Keratinocyte (primary cell): ENCODE data around the gene ZDHHC12. TPM values are rescaled to one million over a fixed set of nuclear protein-coding genes. Genes with fewer than 3 reads are reported as not detected.

Experiments
- DNase-seq: peaks from one replicate; pipeline ENCODE4 v3.0.0-alpha.2; 2011; ENCODE audit warnings: low read depth, missing footprints, low spot score
- FAIRE-seq: peaks from 2 replicates; lab custom pipeline; 2011; peaks lifted over from hg19 to GRCh38; lab: Jason Lieb, UNC
- H2AFZ ChIP-seq: 2 replicates; pipeline ENCODE4 v1.6.0; 2012; ENCODE audit warnings: low read length, control low read depth, inconsistent platforms; ENCODE audit not compliant: control insufficient read depth
- H3K27ac ChIP-seq: 2 replicates; pipeline ENCODE4 v1.5.1; 2011; ENCODE audit warnings: low read length; ENCODE audit not compliant: control insufficient read depth, insufficient read depth
- H3K27me3 ChIP-seq: 3 replicates; pipeline ENCODE4 v1.6.0; 2011; ENCODE audit warnings: low read length; ENCODE audit not compliant: control insufficient read depth, insufficient read depth; ENCODE audit errors: extremely low read depth
- H3K36me3 ChIP-seq, 2 experiments: 2 replicates in 1 of 2; 3 replicates in 1 of 2; pipeline ENCODE4 v1.5.1; 2011; ENCODE audit warnings: low read length in 2 of 2, mild to moderate bottlenecking in 1 of 2; ENCODE audit not compliant: control insufficient read depth in 2 of 2, insufficient read depth in 2 of 2; ENCODE audit errors: extremely low read depth in 1 of 2
- H3K4me1 ChIP-seq: 3 replicates; pipeline ENCODE4 v1.5.1; 2011; ENCODE audit warnings: low read length; ENCODE audit not compliant: control insufficient read depth, insufficient read depth; ENCODE audit errors: extremely low read depth
- H3K4me2 ChIP-seq: 3 replicates; pipeline ENCODE4 v1.6.0; 2011; ENCODE audit warnings: low read depth, low read length; ENCODE audit not compliant: control insufficient read depth, insufficient read depth; ENCODE audit errors: extremely low read depth
- H3K4me3 ChIP-seq, 3 experiments: fragments of 200-600 bp in 1 of 3; sonication (generic) in 1 of 3; 2 replicates in 2 of 3; 3 replicates in 1 of 3; pipeline ENCODE4 v1.5.1; 2011 to 2016; ENCODE audit warnings: low read length in 3 of 3, mild to moderate bottlenecking in 3 of 3, control low read depth in 2 of 3, inconsistent platforms in 1 of 3, low read depth in 1 of 3, mixed read lengths in 1 of 3, mixed run types in 1 of 3, moderate library complexity in 1 of 3; ENCODE audit not compliant: control insufficient read depth in 2 of 3, insufficient read depth in 2 of 3; ENCODE audit errors: extremely low read depth in 1 of 3
- H3K79me2 ChIP-seq: 2 replicates; pipeline ENCODE4 v1.6.0; 2012; ENCODE audit warnings: low read length; ENCODE audit not compliant: control insufficient read depth, insufficient read depth
- H3K9ac ChIP-seq: 3 replicates; pipeline ENCODE4 v1.6.0; 2011; ENCODE audit warnings: low read length; ENCODE audit not compliant: control insufficient read depth, insufficient read depth; ENCODE audit errors: extremely low read depth
- H3K9me1 ChIP-seq: 3 replicates; pipeline ENCODE4 v1.6.0; 2011; ENCODE audit warnings: low read length; ENCODE audit not compliant: control insufficient read depth, insufficient read depth; ENCODE audit errors: extremely low read depth
- H3K9me3 ChIP-seq: 2 replicates; pipeline ENCODE4 v1.5.1; 2012; ENCODE audit warnings: low read depth, low read length; ENCODE audit not compliant: control insufficient read depth
- H4K20me1 ChIP-seq: 3 replicates; pipeline ENCODE4 v1.6.0; 2011; ENCODE audit warnings: low read length; ENCODE audit not compliant: control insufficient read depth, insufficient read depth; ENCODE audit errors: extremely low read depth
- EZH2 ChIP-seq: IDR thresholded peaks from one replicate; pipeline ENCODE4 v1.6.1; 2012; ENCODE audit warnings: inconsistent platforms, mild to moderate bottlenecking, low read length, moderate library complexity
- dilution Hi-C: fragments of 300-500 bp; cut with MboI; formaldehyde crosslinking; loops from one replicate; pipeline ENCODE4 v1.7.0; 2020; ENCODE audit warnings: low sequenced_read_pairs; ENCODE audit not compliant: extremely low pct_ligation_motif_present
- polyA plus RNA-seq, 5 experiments: library from polyadenylated mRNA; depleted of rRNA in 3 of 5; stranded (reverse) in 3 of 5; stranded (forward) in 1 of 5; unstranded in 1 of 5; fragments of >200 nt; gene quantifications; 1 replicate in 1 of 5; 2 replicates in 3 of 5; 3 replicates in 1 of 5; pipeline versions ENCODE4 v1.2.1 to v1.2.3, GENCODE V29; 2011 to 2012; ENCODE audit warnings: missing spikeins in 2 of 5, low read depth in 1 of 5, low replicate concordance in 1 of 5
- TF ChIP-seq, protein P1 (sequence below), 3 experiments: IDR thresholded peaks in 1 of 3; conservative IDR thresholded peaks in 1 of 3; optimal IDR thresholded peaks in 1 of 3; 2 replicates in 2 of 3; 3 replicates in 1 of 3; pipeline versions ENCODE3 to v1.5.1; 2011; ENCODE audit warnings: low read length in 3 of 3, mild to moderate bottlenecking in 3 of 3, moderate library complexity in 2 of 3, control low read depth in 1 of 3, inconsistent platforms in 1 of 3; ENCODE audit not compliant: insufficient read depth in 2 of 3; ENCODE audit errors: extremely low read depth in 1 of 3

Gene ZDHHC12
- polyA plus RNA-seq, 1 donor (not counting 4 experiments of a cell fraction or from before 2014, with no cell fraction given), result 24.1 TPM

GRCh38 chr9:128742401-128742800, 18.5 kb upstream of the ZDHHC12 start:
- DNase-seq (no peak), FAIRE-seq (no peak)
- no peaks in the 10 kb centered on the region for H3K27me3 ChIP-seq
- H3K4me1 ChIP-seq, result no peaks in the 10 kb centered on the region
- H4K20me1 ChIP-seq, result no peaks in the 10 kb centered on the region
- no peak overlapping the region for H2AFZ ChIP-seq
- no peaks in the 10 kb centered on the region for H3K9me1 ChIP-seq
- H3K9ac ChIP-seq, result no peak overlapping the region
- no peak overlapping the region for H3K27ac ChIP-seq
- no peak overlapping the region for H3K4me2 ChIP-seq
- H3K4me3 ChIP-seq, result no peak overlapping the region
- no peaks in the 10 kb centered on the region for H3K9me3 ChIP-seq
- dilution Hi-C loops, result no loop called here
- H3K79me2 ChIP-seq, result no peaks in the 10 kb centered on the region
- no peaks in the 10 kb centered on the region for H3K36me3 ChIP-seq
- TF ChIP-seq, protein P1, sequence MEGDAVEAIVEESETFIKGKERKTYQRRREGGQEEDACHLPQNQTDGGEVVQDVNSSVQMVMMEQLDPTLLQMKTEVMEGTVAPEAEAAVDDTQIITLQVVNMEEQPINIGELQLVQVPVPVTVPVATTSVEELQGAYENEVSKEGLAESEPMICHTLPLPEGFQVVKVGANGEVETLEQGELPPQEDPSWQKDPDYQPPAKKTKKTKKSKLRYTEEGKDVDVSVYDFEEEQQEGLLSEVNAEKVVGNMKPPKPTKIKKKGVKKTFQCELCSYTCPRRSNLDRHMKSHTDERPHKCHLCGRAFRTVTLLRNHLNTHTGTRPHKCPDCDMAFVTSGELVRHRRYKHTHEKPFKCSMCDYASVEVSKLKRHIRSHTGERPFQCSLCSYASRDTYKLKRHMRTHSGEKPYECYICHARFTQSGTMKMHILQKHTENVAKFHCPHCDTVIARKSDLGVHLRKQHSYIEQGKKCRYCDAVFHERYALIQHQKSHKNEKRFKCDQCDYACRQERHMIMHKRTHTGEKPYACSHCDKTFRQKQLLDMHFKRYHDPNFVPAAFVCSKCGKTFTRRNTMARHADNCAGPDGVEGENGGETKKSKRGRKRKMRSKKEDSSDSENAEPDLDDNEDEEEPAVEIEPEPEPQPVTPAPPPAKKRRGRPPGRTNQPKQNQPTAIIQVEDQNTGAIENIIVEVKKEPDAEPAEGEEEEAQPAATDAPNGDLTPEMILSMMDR (optimal IDR thresholded peaks at IDR 0.05 in 1 of 3, IDR thresholded peaks at IDR 0.05 in 1 of 3, conservative IDR thresholded peaks at IDR 0.05 in 1 of 3; ENCODE audit: extremely low read depth in 1 of 3, insufficient read depth in 2 of 3, low read length in 3 of 3), result no peak
- no peak for TF ChIP-seq EZH2

DNA sequence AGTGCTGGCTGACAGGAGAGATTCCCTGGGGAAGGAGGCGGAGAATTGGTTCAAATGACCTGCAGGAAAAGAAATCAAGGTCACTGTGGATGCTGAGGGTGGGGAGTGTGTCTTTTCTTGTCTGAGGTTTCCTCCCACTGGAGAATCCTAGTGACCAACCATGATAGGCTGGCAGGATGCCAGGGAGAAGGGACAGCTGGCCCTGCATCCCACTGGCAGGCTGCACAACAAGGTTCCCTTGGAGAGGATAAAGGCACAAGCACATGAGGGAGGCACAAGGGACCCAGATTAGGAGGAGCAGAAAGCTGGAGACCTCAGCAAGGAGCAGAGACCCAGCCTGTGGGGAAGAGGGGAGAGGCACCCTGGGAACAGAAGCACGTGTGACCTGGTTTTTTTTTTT, 11.4 kb upstream of the ZDHHC12 start:
- Histone ChIP-seq H3K27me3 (no peaks in the 10 kb centered on the region), H3K9me3 (no peaks in the 10 kb centered on the region), H4K20me1 (no peaks in the 10 kb centered on the region), H3K9me1 (no peaks in the 10 kb centered on the region), H2AFZ (no peak overlapping the region), H3K27ac (no peak overlapping the region), H3K4me1 (no peaks in the 10 kb centered on the region), H3K36me3 (peaks cover 0 to 8% of the 10 kb centered on the region in 2 experiments), H3K79me2 (no peaks in the 10 kb centered on the region), H3K4me3 (no peak overlapping the region), H3K9ac (no peak overlapping the region), H3K4me2 (no peak overlapping the region)
- TF ChIP-seq, protein P1 (optimal IDR thresholded peaks at IDR 0.05 in 1 of 3, IDR thresholded peaks at IDR 0.05 in 1 of 3, conservative IDR thresholded peaks at IDR 0.05 in 1 of 3; ENCODE audit: extremely low read depth in 1 of 3, insufficient read depth in 2 of 3, low read length in 3 of 3), result no peak
- TF ChIP-seq EZH2, result no peak
- dilution Hi-C loops, result no loop called here
- no peak for FAIRE-seq
- no peak for DNase-seq
